OCI-LY1 (cell line): Measurements from ENCODE around the gene ZDHHC14.

ENCODE experiments used
- CTCF ChIP-seq: fragments of 200-600 bp; sonication (generic), shearing (Covaris generic); IDR thresholded peaks from 2 replicates; pipeline ENCODE4 v1.5.1; 2017; ENCODE audit warnings: mild to moderate bottlenecking, antibody characterized with exemption, low read length, moderate library complexity, mixed read lengths
- EZH2 ChIP-seq: fragments of 200-600 bp; sonication (generic), shearing (Covaris generic); IDR thresholded peaks from 2 replicates; pipeline ENCODE4 v1.8.0; 2017; ENCODE audit warnings: borderline replicate concordance, mixed run types, mild to moderate bottlenecking, antibody characterized with exemption, low read length, moderate library complexity, mixed read lengths

GRCh38 chr6:157461000-157461915, 80.3 kb downstream of the ZDHHC14 start:
- peak; percentile 20; the same call in 1 of the 2 replicates for TF ChIP-seq CTCF
- TF ChIP-seq EZH2: no peak
